ENCODE results near the gene PACS2.

- TF ChIP-seq CREB1 (CRISPR knock-in tag; IDR thresholded peaks at IDR 0.05) (no peak), FOXK1 (CRISPR knock-in tag; IDR thresholded peaks at IDR 0.05) (no peak), USF1 (CRISPR knock-in tag; IDR thresholded peaks at IDR 0.05) (no peak), ZNF317 (CRISPR knock-in tag; IDR thresholded peaks at IDR 0.05; ENCODE audit: borderline replicate concordance, low read depth) (no peak), CTCF (IDR thresholded peaks at IDR 0.05) (no peak), SMAD4 (CRISPR knock-in tag; IDR thresholded peaks at IDR 0.05) (no peak), MAX (CRISPR knock-in tag; IDR thresholded peaks at IDR 0.05) (no peak), E2F1 (CRISPR knock-in tag; IDR thresholded peaks at IDR 0.05) (no peak)
Measured at GRCh38 chr14:105382343-105383082, 68.0 kb downstream of the PACS2 start.
